Pancreas (tissue), 10 donors: ENCODE results near the gene SMIM43. TPM values are rescaled to one million over a fixed set of nuclear protein-coding genes. Genes with fewer than 3 reads are reported as not detected.

Source experiments
- ATAC-seq, 4 donors: fragments of 200-7000 bp; cut with Tn5 transposase; one replicate each; pipeline versions ENCODE4 v1.8.0 to v1.9.1; 2020; ENCODE audit warnings: mild to moderate bottlenecking in 4 of 4, moderate library complexity in 4 of 4
- DNase-seq, 6 donors: peaks; one replicate each; pipeline ENCODE4 v3.0.0-alpha.2; 2020
- FAIRE-seq: peaks from 2 replicates; lab custom pipeline; 2012; peaks lifted over from hg19 to GRCh38; lab: Jason Lieb, UNC
- H3K27ac ChIP-seq, 4 donors: fragments of 200-600 bp; sonication (generic); 1 replicate in 3 of 4; 2 replicates in 1 of 4; pipeline versions ENCODE4 v1.5.0 to v1.8.0; 2020
- H3K27me3 ChIP-seq, 4 donors: fragments of 200-600 bp; one replicate each; pipeline ENCODE4 v1.8.0; 2021
- H3K36me3 ChIP-seq, 3 donors: fragments of 200-600 bp; sonication (generic) in 1 of 3; one replicate each; pipeline versions ENCODE4 v1.5.0 to v1.8.0; 2020 to 2021
- H3K4me1 ChIP-seq, 3 donors: fragments of 200-600 bp; one replicate each; pipeline ENCODE4 v1.8.0; 2021
- H3K4me3 ChIP-seq, 4 donors: fragments of 200-600 bp; sonication (generic) in 2 of 4; one replicate each; pipeline versions ENCODE4 v1.5.0 to v1.8.0; 2020 to 2021
- H3K9me3 ChIP-seq, 4 donors: fragments of 200-600 bp; one replicate each; pipeline ENCODE4 v1.8.0; 2021
- WGBS, 2 donors: extraction: QIAGEN DNeasy Blood & Tissue Kit; methylation state at CpG; one replicate each; pipeline ENCODE4 v1.1.7; 2013; 5-methylcytosine and 5-hydroxymethylcytosine counted together
- intact Hi-C, 3 donors: fragments of 100-400 bp; cut with DNase I; formaldehyde crosslinking; loops; one replicate each; pipeline versions ENCODE4 v1.11.1 to v1.14.2; 2022
- polyA plus RNA-seq, 2 donors: library from polyadenylated mRNA; stranded (reverse); fragments of 200-250 nt; gene quantifications; one replicate each; pipeline ENCODE4 v1.2.3, GENCODE V29; 2013
- total RNA-seq, 6 donors: library from RNA; stranded (reverse); fragmentation: NEBNext Ultra II Directional in 4 of 6; extraction: Animal tissue kit (Norgen Biotek cat#: 25700) in 4 of 6; gene quantifications; one replicate each; pipeline versions ENCODE4 v1.2.1 to v1.2.4, GENCODE V29; 2021 to 2023
- TF ChIP-seq, protein P1 (sequence below), 4 donors: fragments of 200-600 bp; sonication (generic) in 3 of 4; IDR thresholded peaks; one replicate each; pipeline versions ENCODE4 v1.5.0 to v1.8.0; 2021; ENCODE audit warnings: antibody characterized with exemption in 4 of 4
- donor health status: healthy with polysubstance abuse.
- donor health status: DM: no; HTN: no; CAD: no; lungs with moderate emphysema.
- donor health status: DM: no; HTN: no; CAD: no.
- donor health status: control.
- donor health status: control.
- donor health status: Bipolar disorder and iron deficiency.
- donor health status: DM: yes; HTN: yes; CAD: no.
- donor health status: DM: no; HTN: no; CAD: no.
- donor health status: DM: no; HTN: no; CAD: no.
- donor health status: DM: yes; HTN: yes; CAD: no.

SMIM43 gene
- total and polyA plus RNA-seq, 8 donors, result 0.07 TPM; not detected in 7

GRCh38 chr4:121784975-121785374, 20.0 kb upstream of the SMIM43 start:
- no peak overlapping the region for H3K4me3 ChIP-seq
- no peaks in the 10 kb centered on the region for H3K27me3 ChIP-seq
- H3K4me1 ChIP-seq, result no peaks in the 10 kb centered on the region
- no peaks in the 10 kb centered on the region for H3K36me3 ChIP-seq
- no peak for FAIRE-seq
- H3K27ac ChIP-seq, result no peak overlapping the region
- peak in 2 of 4 donors; percentile 61 to 63 for ATAC-seq
- intact Hi-C loops, result no loop called here
- 8 to 19% methylated on average over 2 of the region's 2 CpGs for WGBS, 2 donors
- no peaks in the 10 kb centered on the region for H3K9me3 ChIP-seq
- DNase-seq, result peak in 1 of 6 donors; percentile 15
- TF ChIP-seq, protein P1, sequence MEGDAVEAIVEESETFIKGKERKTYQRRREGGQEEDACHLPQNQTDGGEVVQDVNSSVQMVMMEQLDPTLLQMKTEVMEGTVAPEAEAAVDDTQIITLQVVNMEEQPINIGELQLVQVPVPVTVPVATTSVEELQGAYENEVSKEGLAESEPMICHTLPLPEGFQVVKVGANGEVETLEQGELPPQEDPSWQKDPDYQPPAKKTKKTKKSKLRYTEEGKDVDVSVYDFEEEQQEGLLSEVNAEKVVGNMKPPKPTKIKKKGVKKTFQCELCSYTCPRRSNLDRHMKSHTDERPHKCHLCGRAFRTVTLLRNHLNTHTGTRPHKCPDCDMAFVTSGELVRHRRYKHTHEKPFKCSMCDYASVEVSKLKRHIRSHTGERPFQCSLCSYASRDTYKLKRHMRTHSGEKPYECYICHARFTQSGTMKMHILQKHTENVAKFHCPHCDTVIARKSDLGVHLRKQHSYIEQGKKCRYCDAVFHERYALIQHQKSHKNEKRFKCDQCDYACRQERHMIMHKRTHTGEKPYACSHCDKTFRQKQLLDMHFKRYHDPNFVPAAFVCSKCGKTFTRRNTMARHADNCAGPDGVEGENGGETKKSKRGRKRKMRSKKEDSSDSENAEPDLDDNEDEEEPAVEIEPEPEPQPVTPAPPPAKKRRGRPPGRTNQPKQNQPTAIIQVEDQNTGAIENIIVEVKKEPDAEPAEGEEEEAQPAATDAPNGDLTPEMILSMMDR (IDR thresholded peaks at IDR 0.05), result no peak

- no peaks in the 10 kb centered on the region for H3K36me3 ChIP-seq
- 38 to 84% methylated on average over 1 of the region's 1 CpG for WGBS, 2 donors
- H3K27ac ChIP-seq, result no peak overlapping the region
- no peak for DNase-seq
- ATAC-seq, result no peak
- FAIRE-seq, result no peak
- H3K4me3 ChIP-seq, result no peak overlapping the region
- no peaks in the 10 kb centered on the region for H3K9me3 ChIP-seq
- H3K27me3 ChIP-seq, result no peaks in the 10 kb centered on the region
- TF ChIP-seq, protein P1 (IDR thresholded peaks at IDR 0.05), result no peak
- H3K4me1 ChIP-seq, result no peaks in the 10 kb centered on the region
- intact Hi-C loops, result no loop called here
Measured at GRCh38 chr4:121784401-121784800, 19.4 kb upstream of the SMIM43 start.

GRCh38 chr4:121783210-121783609, 18.2 kb upstream of the SMIM43 start:
- Histone ChIP-seq H3K4me3 (no peak overlapping the region), H3K27ac (no peak overlapping the region), H3K9me3 (no peaks in the 10 kb centered on the region), H3K4me1 (no peaks in the 10 kb centered on the region), H3K36me3 (no peaks in the 10 kb centered on the region), H3K27me3 (no peaks in the 10 kb centered on the region)
- DNase-seq (no peak), FAIRE-seq (no peak), ATAC-seq (no peak)
- intact Hi-C loops, result no loop called here
- WGBS, 2 donors, result 52% methylated on average over 1 of the region's 1 CpG
- TF ChIP-seq, protein P1 (IDR thresholded peaks at IDR 0.05), result no peak

DNA sequence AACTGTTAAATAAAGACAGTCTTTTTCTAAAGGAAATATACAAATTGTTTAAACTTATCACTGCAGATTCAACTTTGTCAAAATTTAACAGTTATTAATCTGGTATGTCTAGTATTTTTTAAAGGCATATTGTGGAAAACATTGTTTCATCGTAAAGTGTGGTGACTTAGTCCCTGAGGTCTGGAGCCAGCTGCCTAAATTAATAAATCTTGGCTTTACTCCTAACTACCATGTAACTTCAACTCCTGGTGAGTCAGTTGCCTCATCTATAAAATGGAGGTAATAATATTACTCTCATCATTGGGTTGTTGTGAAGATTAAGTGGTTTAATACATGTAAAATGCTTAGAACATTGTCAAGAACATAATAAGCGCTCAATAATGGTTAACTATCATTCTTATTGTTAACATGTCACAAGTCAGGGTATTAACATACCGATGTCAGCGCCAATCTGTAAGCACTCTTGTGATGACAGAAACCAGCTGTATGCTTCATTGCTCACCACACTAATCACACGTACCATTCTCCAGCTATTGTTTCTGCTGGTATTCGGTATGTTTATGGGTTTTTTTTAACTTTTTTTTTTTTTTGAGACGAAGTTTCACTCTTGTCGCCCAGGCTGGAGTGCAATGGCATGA, 14.1 kb upstream of the SMIM43 start:
- H3K27me3 ChIP-seq, result no peaks in the 10 kb centered on the region
- FAIRE-seq (no peak), ATAC-seq (no peak), DNase-seq (no peak)
- H3K4me1 ChIP-seq, result no peaks in the 10 kb centered on the region
- 69 to 76% methylated on average over 8 of the region's 8 CpGs for WGBS, 2 donors
- TF ChIP-seq, protein P1 (IDR thresholded peaks at IDR 0.05), result no peak
- H3K9me3 ChIP-seq, result no peaks in the 10 kb centered on the region
- no peaks in the 10 kb centered on the region for H3K36me3 ChIP-seq
- H3K4me3 ChIP-seq, result no peak overlapping the region
- intact Hi-C loops, result no loop called here
- no peak overlapping the region for H3K27ac ChIP-seq

DNA sequence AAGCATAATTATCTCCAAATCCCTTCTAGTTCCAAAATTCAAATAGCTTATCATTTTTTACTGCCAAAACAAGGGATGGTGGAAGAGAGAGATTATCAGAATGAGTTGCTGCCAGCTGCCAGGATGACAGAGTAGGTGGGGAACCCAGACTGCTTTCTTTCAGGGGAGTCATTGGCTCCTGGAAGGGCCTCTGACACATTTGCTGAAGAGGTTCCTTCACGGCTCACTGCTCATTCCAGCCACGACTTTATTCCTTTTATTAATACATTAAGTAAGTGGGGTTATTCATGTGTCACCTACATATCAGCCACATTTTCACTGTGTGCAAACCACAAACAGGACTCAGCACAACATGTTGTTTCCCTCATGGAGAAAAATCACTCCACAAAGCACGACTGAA, 12.7 kb upstream of the SMIM43 start:
- intact Hi-C loops, result no loop called here
- 23 to 28% methylated on average over 3 of the region's 3 CpGs for WGBS, 2 donors
- Histone ChIP-seq H3K4me1 (no peaks in the 10 kb centered on the region), H3K9me3 (no peaks in the 10 kb centered on the region), H3K36me3 (no peaks in the 10 kb centered on the region), H3K4me3 (no peak overlapping the region), H3K27me3 (no peaks in the 10 kb centered on the region), H3K27ac (no peak overlapping the region)
- TF ChIP-seq, protein P1 (IDR thresholded peaks at IDR 0.05), result no peak
- DNase-seq (no peak), FAIRE-seq (no peak), ATAC-seq (no peak)
